H1 (cell line): ENCODE data around the gene ABCC2. TPM values are rescaled to one million over a fixed set of nuclear protein-coding genes. Genes with fewer than 3 reads are reported as not detected.

ENCODE experiments used
- CTCF ChIA-PET: fragments of 300-600 bp; sonication (Branson Sonifier 250); formaldehyde crosslinking; loops from one replicate; lab custom pipeline; 2021; ENCODE audit not compliant: partially characterized antibody; lab: Charles Lee
- POLR2A ChIA-PET: fragments of 300-600 bp; sonication (Branson Sonifier 250); formaldehyde crosslinking; loops from one replicate; lab custom pipeline; 2021; ENCODE audit warnings: inconsistent platforms; ENCODE audit not compliant: partially characterized antibody; lab: Charles Lee
- DNase-seq, 2 experiments: peaks; one replicate each; pipeline versions ENCODE4 v3.0.0 to v3.0.0-alpha.2; 2010 to 2022; ENCODE audit warnings: low spot score in 2 of 2, low read depth in 1 of 2, mixed read lengths in 1 of 2
- FAIRE-seq: peaks from 2 replicates; lab custom pipeline; 2011; peaks lifted over from hg19 to GRCh38; lab: Jason Lieb, UNC
- H2AFZ ChIP-seq: 2 replicates; pipeline ENCODE4 v1.8.1; 2012; ENCODE audit warnings: low read length, inconsistent platforms
- H2AK5ac ChIP-seq: 2 replicates; pipeline ENCODE4 v1.6.1; 2013; ENCODE audit warnings: low read depth, low read length
- H2BK120ac ChIP-seq: replicated peaks from 2 replicates; pipeline ENCODE3; 2013; ENCODE audit warnings: low read depth, low read length, inconsistent platforms
- H2BK12ac ChIP-seq: 2 replicates; pipeline ENCODE4 v1.6.1; 2013; ENCODE audit warnings: low read depth, low read length
- H2BK15ac ChIP-seq: 2 replicates; pipeline ENCODE4 v1.6.1; 2013; ENCODE audit warnings: low read length
- H2BK20ac ChIP-seq: 2 replicates; pipeline ENCODE4 v1.6.1; 2013; ENCODE audit warnings: low read length
- H2BK5ac ChIP-seq: 2 replicates; pipeline ENCODE4 v1.6.1; 2013; ENCODE audit warnings: low read depth, low read length
- H3K14ac ChIP-seq: 2 replicates; pipeline ENCODE4 v1.6.1; 2013; ENCODE audit warnings: inconsistent platforms; ENCODE audit not compliant: insufficient read length
- H3K18ac ChIP-seq: 2 replicates; pipeline ENCODE4 v1.6.1; 2013; ENCODE audit warnings: low read length; ENCODE audit errors: extremely low read depth
- H3K23ac ChIP-seq: 2 replicates; pipeline ENCODE4 v1.6.1; 2013; ENCODE audit warnings: inconsistent platforms; ENCODE audit not compliant: insufficient read length
- H3K23me2 ChIP-seq: 2 replicates; pipeline ENCODE4 v1.6.1; 2013; ENCODE audit warnings: low read depth, low read length
- H3K27ac ChIP-seq: 2 replicates; pipeline ENCODE4 v1.6.1; 2011; ENCODE audit warnings: low read depth, low read length, inconsistent platforms
- H3K27me3 ChIP-seq, 4 experiments: replicated peaks in 1 of 4; 1 replicate in 1 of 4; 2 replicates in 3 of 4; pipeline versions ENCODE4 v1.6.1 to v1.8.1; 2011 to 2013; ENCODE audit warnings: low read length in 3 of 4, mild to moderate bottlenecking in 3 of 4, inconsistent platforms in 2 of 4, mixed read lengths in 2 of 4, moderate library complexity in 1 of 4; ENCODE audit not compliant: control insufficient read depth in 3 of 4, insufficient read depth in 3 of 4; ENCODE audit errors: extremely low read depth in 1 of 4
- H3K36me3 ChIP-seq, 4 experiments: 2 replicates each; pipeline versions ENCODE4 v1.6.1 to v1.8.1; 2011 to 2013; ENCODE audit warnings: mild to moderate bottlenecking in 4 of 4, low read length in 3 of 4, moderate library complexity in 2 of 4, control low read depth in 1 of 4, inconsistent platforms in 1 of 4; ENCODE audit not compliant: insufficient read depth in 4 of 4, control insufficient read depth in 2 of 4
- H3K4ac ChIP-seq: replicated peaks from 2 replicates; pipeline ENCODE3; 2013; ENCODE audit warnings: low read length, low read depth, mixed read lengths, inconsistent platforms; ENCODE audit not compliant: insufficient read length
- H3K4me1 ChIP-seq, 4 experiments: replicated peaks in 1 of 4; 1 replicate in 1 of 4; 2 replicates in 3 of 4; pipeline versions ENCODE4 v1.6.1 to v1.8.1; 2011 to 2013; ENCODE audit warnings: low read length in 3 of 4, inconsistent platforms in 2 of 4, mixed read lengths in 1 of 4; ENCODE audit not compliant: insufficient read depth in 4 of 4, control insufficient read depth in 3 of 4
- H3K4me2 ChIP-seq, 2 experiments: 2 replicates each; pipeline versions ENCODE4 v1.6.1 to v1.8.1; 2011 to 2013; ENCODE audit warnings: low read depth in 2 of 2, low read length in 2 of 2, control low read depth in 1 of 2, inconsistent platforms in 1 of 2, mild to moderate bottlenecking in 1 of 2; ENCODE audit not compliant: insufficient read depth in 1 of 2
- H3K4me3 ChIP-seq, 4 experiments: fragments of 200-600, 300-600 bp in 1 of 4; sonication (generic), shearing (Covaris generic), sonication (Bioruptor Twin) in 1 of 4; 2 replicates each; pipeline versions ENCODE4 v1.5.1 to v1.8.1; 2011 to 2016; ENCODE audit warnings: low read length in 4 of 4, low read depth in 3 of 4, control low read depth in 2 of 4, inconsistent platforms in 2 of 4, mild to moderate bottlenecking in 2 of 4, mixed read lengths in 1 of 4, moderate library complexity in 1 of 4; ENCODE audit not compliant: insufficient read depth in 2 of 4; ENCODE audit errors: extremely low read depth in 1 of 4
- H3K56ac ChIP-seq: replicated peaks from 2 replicates; pipeline ENCODE3; 2013; ENCODE audit warnings: low read depth, mild to moderate bottlenecking, mixed read lengths, low read length, inconsistent platforms; ENCODE audit not compliant: insufficient read length
- H3K79me1 ChIP-seq: 2 replicates; pipeline ENCODE4 v1.6.1; 2013; ENCODE audit warnings: low read depth, low read length, control low read depth
- H3K79me2 ChIP-seq, 2 experiments: 2 replicates each; pipeline versions ENCODE4 v1.6.1 to v1.8.1; 2012 to 2013; ENCODE audit warnings: low read length in 2 of 2, mild to moderate bottlenecking in 2 of 2, inconsistent platforms in 1 of 2; ENCODE audit not compliant: insufficient read depth in 2 of 2, control insufficient read depth in 1 of 2
- H3K9ac ChIP-seq, 4 experiments: replicated peaks in 1 of 4; 1 replicate in 1 of 4; 2 replicates in 3 of 4; pipeline versions ENCODE4 v1.6.1 to v1.8.1; 2011 to 2013; ENCODE audit warnings: low read depth in 3 of 4, low read length in 3 of 4, control low read depth in 2 of 4, mild to moderate bottlenecking in 2 of 4, moderate library complexity in 2 of 4, inconsistent platforms in 1 of 4; ENCODE audit errors: extremely low read depth in 1 of 4
- H3K9me3 ChIP-seq, 2 experiments: 2 replicates each; pipeline versions ENCODE4 v1.6.1 to v1.8.1; 2012 to 2013; ENCODE audit warnings: mild to moderate bottlenecking in 2 of 2, moderate library complexity in 2 of 2, control low read depth in 1 of 2, inconsistent platforms in 1 of 2, low read depth in 1 of 2, low read length in 1 of 2, mixed read lengths in 1 of 2; ENCODE audit not compliant: insufficient read depth in 2 of 2
- H4K20me1 ChIP-seq, 2 experiments: replicated peaks in 1 of 2; 2 replicates each; pipeline versions ENCODE3 to v1.8.1; 2011 to 2013; ENCODE audit warnings: inconsistent platforms in 2 of 2, low read length in 2 of 2, mild to moderate bottlenecking in 1 of 2; ENCODE audit not compliant: insufficient read depth in 2 of 2, control insufficient read depth in 1 of 2
- H4K5ac ChIP-seq: 2 replicates; pipeline ENCODE4 v1.6.1; 2013; ENCODE audit warnings: low read length, low read depth, mixed read lengths, inconsistent platforms; ENCODE audit not compliant: insufficient read length
- H4K8ac ChIP-seq: 2 replicates; pipeline ENCODE4 v1.8.0; 2013; ENCODE audit warnings: mild to moderate bottlenecking, moderate library complexity, low read length, inconsistent platforms; ENCODE audit not compliant: insufficient read depth; ENCODE audit errors: extremely low read depth
- H4K91ac ChIP-seq: replicated peaks from 2 replicates; pipeline ENCODE3; 2013; ENCODE audit warnings: low read length, mixed read lengths, inconsistent platforms; ENCODE audit not compliant: insufficient read length
- BRCA1 ChIP-seq: IDR thresholded peaks from 2 replicates; pipeline ENCODE4 v1.6.1; 2012; ENCODE audit warnings: low read depth, low read length, improper control_type of control experiment
- CBX8 ChIP-seq: fragments of 300-800, 300-1000 bp; sonication (generic); IDR thresholded peaks from 2 replicates; pipeline ENCODE4 v1.7.1; 2016; ENCODE audit warnings: low read depth, low read length, borderline replicate concordance
- CHD2 ChIP-seq: IDR thresholded peaks from 2 replicates; pipeline ENCODE4 v1.6.1; 2012; ENCODE audit warnings: low read length, improper control_type of control experiment
- CREB1 ChIP-seq: IDR thresholded peaks from 2 replicates; pipeline ENCODE4 v1.6.1; 2012; ENCODE audit warnings: inconsistent platforms
- EGR1 ChIP-seq: IDR thresholded peaks from 2 replicates; pipeline ENCODE4 v1.6.1; 2011; ENCODE audit warnings: low read depth, low read length, borderline replicate concordance
- HDAC2 ChIP-seq, 2 experiments: fragments of 300-600 bp in 1 of 2; sonication (generic) in 1 of 2; IDR thresholded peaks; 2 replicates each; pipeline ENCODE4 v1.6.1; 2011 to 2012; ENCODE audit warnings: low read depth in 2 of 2, low read length in 2 of 2, mild to moderate bottlenecking in 2 of 2, moderate library complexity in 2 of 2, borderline replicate concordance in 1 of 2, inconsistent platforms in 1 of 2
- HDAC6 ChIP-seq: IDR thresholded peaks from one replicate; pipeline ENCODE4 v1.7.1; 2012; ENCODE audit warnings: low read depth, mild to moderate bottlenecking, inconsistent platforms, low read length, moderate library complexity
- KDM5A ChIP-seq: fragments of 200-600 bp; IDR thresholded peaks from 2 replicates; pipeline ENCODE4 v1.7.1; 2012; ENCODE audit warnings: mild to moderate bottlenecking, low read length, inconsistent platforms, mixed read lengths
- POU5F1 ChIP-seq: IDR thresholded peaks from 2 replicates; pipeline ENCODE4 v1.6.1; 2011; ENCODE audit warnings: low read depth, mild to moderate bottlenecking, low read length, moderate library complexity
- RAD21 ChIP-seq, 2 experiments: IDR thresholded peaks in 1 of 2; conservative IDR thresholded peaks in 1 of 2; 2 replicates each; pipeline ENCODE4 v1.6.1; 2011; ENCODE audit warnings: low read depth in 2 of 2, low read length in 2 of 2, improper control_type of control experiment in 1 of 2, inconsistent platforms in 1 of 2, mild to moderate bottlenecking in 1 of 2, moderate library complexity in 1 of 2
- SP2 ChIP-seq: IDR thresholded peaks from 2 replicates; pipeline ENCODE4 v1.6.1; 2012; ENCODE audit warnings: mild to moderate bottlenecking, low read length, inconsistent platforms
- SRF ChIP-seq: IDR thresholded peaks from 2 replicates; pipeline ENCODE4 v1.6.1; 2011; ENCODE audit warnings: mild to moderate bottlenecking, low read depth, low read length, moderate library complexity
- TBP ChIP-seq: IDR thresholded peaks from 2 replicates; pipeline ENCODE4 v1.6.1; 2011; ENCODE audit warnings: low read depth, low read length, improper control_type of control experiment
- WGBS, 2 experiments: shearing (Covaris generic) in 1 of 2; methylation state at CpG; one replicate each; pipeline versions ENCODE4 v1.1.6 to v1.1.7; 2013 to 2015; ENCODE audit warnings: low lambda C conversion rate in 2 of 2, mixed read lengths in 2 of 2, inconsistent platforms in 1 of 2, low coverage in 1 of 2, missing lambda C conversion rate in 1 of 2; ENCODE audit not compliant: insufficient replicate concordance in 2 of 2, insufficient coverage in 1 of 2, insufficient read length in 1 of 2; ENCODE audit errors: extremely low coverage in 1 of 2, missing lambda C conversion rate in 1 of 2; 5-methylcytosine and 5-hydroxymethylcytosine counted together
- polyA plus RNA-seq, 7 experiments: library from polyadenylated mRNA; depleted of rRNA in 3 of 7; stranded (reverse) in 5 of 7; unstranded in 2 of 7; fragments of >200 nt in 5 of 7; fragments of 200-250 nt in 2 of 7; gene quantifications; 1 replicate in 5 of 7; 2 replicates in 1 of 7; 4 replicates in 1 of 7; pipeline versions ENCODE4 v1.2.1 to v1.2.3, GENCODE V29; 2011 to 2013; ENCODE audit warnings: missing spikeins in 2 of 7, mixed read lengths in 2 of 7
- total RNA-seq: library from RNA; stranded (reverse); fragmentation: NEBNext Ultra II Directional; extraction: Animal tissue kit (Norgen Biotek cat#: 25700); gene quantifications from 2 replicates; pipeline ENCODE4 v1.2.1, GENCODE V29; 2021

Gene ABCC2
- total and polyA plus RNA-seq, 2 of the 8 experiments (the other 6 are each of a cell fraction or from before 2014, with no cell fraction given): 0.74 to 1.1 TPM

- Histone ChIP-seq H2AFZ (no peak overlapping the region), H4K5ac (no peak overlapping the region), H3K18ac (no peak overlapping the region), H4K20me1 (no peaks in the 10 kb centered on the region), H3K4me2 (no peak overlapping the region), H3K79me1 (no peaks in the 10 kb centered on the region), H4K91ac (no peak overlapping the region), H3K4me1 (no peaks in the 10 kb centered on the region), H3K79me2 (no peaks in the 10 kb centered on the region), H2BK20ac (no peak overlapping the region), H2BK120ac (no peak overlapping the region), H3K23ac (no peak overlapping the region), H3K27ac (no peak overlapping the region), H3K23me2 (no peaks in the 10 kb centered on the region), H3K36me3 (no peaks in the 10 kb centered on the region), H3K4ac (no peak overlapping the region), H3K9me3 (no peaks in the 10 kb centered on the region), H3K9ac (no peak overlapping the region), H2BK12ac (no peak overlapping the region), H3K56ac (no peak overlapping the region), H2AK5ac (no peak overlapping the region), H2BK5ac (no peak overlapping the region), H2BK15ac (no peak overlapping the region), H4K8ac (no peak overlapping the region), H3K4me3 (no peak overlapping the region), H3K14ac (no peak overlapping the region), H3K27me3 (no peaks in the 10 kb centered on the region)
- TF ChIP-seq BRCA1 (no peak), TBP (no peak), HDAC6 (no peak), EGR1 (no peak), RAD21 (IDR thresholded peaks at IDR 0.05 in 1 of 2, conservative IDR thresholded peaks at IDR 0.05 in 1 of 2; ENCODE audit: low read depth in 2 of 2, low read length in 2 of 2) (no peak), POU5F1 (no peak), SP2 (no peak), CREB1 (no peak), CHD2 (no peak), KDM5A (no peak), HDAC2 (IDR thresholded peaks at IDR 0.05; ENCODE audit: borderline replicate concordance in 1 of 2, low read depth in 2 of 2, low read length in 2 of 2) (no peak), CBX8 (no peak), SRF (no peak)
- ChIA-PET POLR2A (interaction anchor here (1.2 kb wide), 1 partner anchor 75 kb away, joined by 3 read pairs; no protein-coding TSS in a partner anchor), CTCF (interaction anchor here (0.6 to 1.6 kb wide), 6 partner anchors 8 to 38 kb away, joined by 3 to 6 read pairs (median 4); no protein-coding TSS in a partner anchor)
- no peak for DNase-seq
- no peak for FAIRE-seq
- 93% methylated on average over 2 of the region's 2 CpGs; no CpG with 5 or more reads in 1 of the 2 experiments for WGBS, 2 experiments
These were observed 25.3 kb downstream of the ABCC2 start for GRCh38 chr10:99807786-99808185.
